HG03565 (cell line): ENCODE measurements around the gene ATP9B.
"Not testable (repeated sequence)": the region's sequence is repeated elsewhere in the genome, so short reads cannot be mapped to it uniquely, and the experiment has no call there.

ENCODE experiments used
- ATAC-seq: cut with Tn5 transposase; IDR thresholded peaks from one replicate; pipeline ENCODE4 v1.9.1; 2021; ENCODE audit warnings: mild to moderate bottlenecking, moderate library complexity; ENCODE audit not compliant: unreplicated experiment

Gene ATP9B

DNA sequence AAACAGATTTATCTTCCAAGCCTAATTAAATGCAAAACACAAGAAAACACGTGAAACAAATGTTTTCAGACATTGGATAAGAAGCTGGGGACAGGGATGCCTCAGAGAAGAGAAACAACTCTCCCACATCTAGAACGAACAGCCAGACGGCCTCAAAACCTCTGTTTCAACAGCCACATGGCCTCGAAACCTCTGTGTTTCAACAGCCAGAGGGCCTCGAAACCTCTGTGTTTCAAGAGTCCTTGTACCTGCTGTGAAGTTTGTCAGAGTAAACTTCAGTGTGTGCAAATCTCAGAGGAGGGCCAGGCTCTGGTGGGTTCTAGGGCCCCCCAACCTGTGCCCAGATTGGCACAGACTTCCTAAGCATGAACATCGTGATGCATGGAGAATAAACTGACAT, 283.2 kb downstream of the ATP9B start:
- ATAC-seq = no peak

DNA sequence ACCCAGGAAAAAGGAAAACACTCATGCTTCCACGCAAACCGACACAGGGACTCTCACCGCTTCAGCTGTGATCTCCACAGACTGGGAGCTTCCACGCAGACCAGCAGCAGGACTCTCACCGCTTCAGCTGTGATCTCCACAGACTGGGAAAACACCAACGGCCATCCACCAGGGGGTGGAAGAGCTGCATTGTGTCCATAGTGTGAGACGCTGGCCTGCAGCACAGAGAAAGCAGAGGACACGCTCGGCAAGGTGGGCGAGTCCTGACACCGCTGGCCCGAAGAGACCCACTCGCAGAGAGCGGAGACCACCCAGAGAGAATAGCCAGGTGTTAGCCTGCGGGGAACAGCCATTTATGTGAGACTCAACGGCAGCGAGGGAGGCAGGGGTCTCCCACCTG, 284.1 kb downstream of the ATP9B start:
- ATAC-seq = no peak

DNA sequence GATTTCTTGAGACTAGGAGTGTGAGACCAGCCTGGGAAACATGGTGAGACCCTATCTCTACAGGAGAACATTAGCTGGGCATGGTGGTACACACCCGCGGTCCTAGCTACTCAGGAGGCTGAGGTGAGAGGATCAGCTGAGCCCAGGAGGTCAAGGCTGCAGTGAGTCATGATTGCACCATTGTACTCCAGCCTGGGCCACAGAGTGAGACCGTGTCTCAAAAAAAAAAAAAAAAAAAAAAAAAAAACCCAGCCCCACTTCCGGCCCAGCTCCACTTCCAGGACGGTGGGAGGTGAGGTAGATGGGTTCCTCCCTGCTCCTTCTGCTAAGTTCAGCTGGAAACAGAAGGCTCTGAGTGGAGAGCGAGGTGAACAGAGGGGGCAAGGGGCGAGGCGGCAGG, 285.2 kb downstream of the ATP9B start:
- ATAC-seq = no peak

DNA sequence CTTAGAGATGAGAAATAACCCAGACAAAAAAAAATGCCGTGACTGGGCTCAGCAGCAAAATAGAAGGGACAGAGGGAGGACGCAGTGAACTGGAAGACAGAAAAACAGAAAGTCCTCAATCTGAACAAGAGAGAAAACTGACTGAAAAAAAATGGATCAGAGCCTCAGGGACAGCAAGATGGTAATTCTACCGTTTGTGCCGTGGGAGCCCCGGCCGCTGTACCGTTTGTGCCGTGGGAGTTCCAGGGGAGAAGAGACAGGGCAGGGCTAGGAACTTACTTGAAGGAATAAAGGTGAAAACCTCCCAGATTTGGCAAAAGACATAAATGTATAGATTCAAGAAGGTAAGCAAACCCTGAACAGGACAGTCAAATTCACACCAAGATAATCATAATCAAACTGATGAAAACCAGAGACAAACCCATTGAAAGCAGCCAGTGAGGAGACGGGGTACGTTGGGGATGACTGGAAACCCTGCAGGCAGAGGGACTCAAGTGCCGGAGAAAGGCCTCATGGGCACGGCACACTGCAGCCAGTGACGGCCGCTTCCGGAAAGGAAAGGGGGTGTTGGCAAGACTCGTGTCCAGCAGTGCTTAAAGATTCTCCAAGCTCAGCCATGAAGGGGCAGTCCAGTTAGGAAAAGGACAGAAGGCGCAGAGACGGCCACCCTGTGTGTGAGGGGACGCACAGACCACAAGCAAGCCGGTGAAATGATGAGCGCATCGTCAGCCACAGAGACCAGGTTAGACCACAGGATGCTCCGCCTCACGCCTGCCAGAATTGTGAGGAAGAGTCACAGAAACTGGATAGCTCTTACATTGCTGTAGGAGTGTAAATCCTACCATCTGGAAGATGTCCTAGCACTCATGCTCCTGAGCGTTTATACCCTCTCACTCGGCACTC, 286.5 kb downstream of the ATP9B start:
- ATAC-seq = peak; percentile 26

DNA sequence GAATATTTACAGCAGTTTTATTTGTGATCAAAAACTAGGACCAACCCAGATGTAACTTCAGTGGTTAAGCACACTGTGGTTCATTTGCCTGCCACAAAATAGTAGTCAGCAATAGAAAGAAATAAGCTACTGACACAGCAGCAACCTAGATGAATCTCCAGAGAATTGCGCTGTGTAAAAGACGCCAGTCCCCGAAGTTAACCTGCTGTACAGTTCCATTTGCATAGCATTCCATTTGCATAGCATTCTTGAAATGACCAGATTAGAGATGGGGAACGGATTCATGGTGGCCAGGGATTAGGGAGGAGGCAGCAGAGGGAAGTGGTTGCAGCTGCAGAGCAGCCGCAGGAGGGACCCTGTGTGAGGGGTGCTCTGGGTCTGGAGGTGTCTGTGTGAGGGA, 287.2 kb downstream of the ATP9B start:
- peak; percentile 95 for ATAC-seq

DNA sequence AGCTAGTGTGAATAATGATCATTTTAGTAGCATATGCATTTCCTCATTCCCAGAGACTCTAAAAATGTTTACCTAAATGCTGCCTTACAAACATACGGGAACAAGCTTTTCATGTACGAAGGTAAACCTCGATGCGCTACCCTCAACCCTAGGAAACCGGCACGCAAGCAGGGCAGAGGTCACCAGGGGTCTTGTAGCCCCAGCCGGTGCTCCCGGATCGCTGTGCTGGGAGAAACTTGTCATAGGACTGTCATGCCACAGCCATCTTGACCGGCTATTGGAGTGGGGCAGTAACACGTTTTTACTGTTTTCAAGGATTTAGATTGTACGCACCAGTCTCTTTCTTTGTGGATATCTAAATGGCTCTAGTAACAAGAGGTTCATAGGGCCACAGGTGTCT, 291.7 kb downstream of the ATP9B start:
- ATAC-seq = no peak

DNA sequence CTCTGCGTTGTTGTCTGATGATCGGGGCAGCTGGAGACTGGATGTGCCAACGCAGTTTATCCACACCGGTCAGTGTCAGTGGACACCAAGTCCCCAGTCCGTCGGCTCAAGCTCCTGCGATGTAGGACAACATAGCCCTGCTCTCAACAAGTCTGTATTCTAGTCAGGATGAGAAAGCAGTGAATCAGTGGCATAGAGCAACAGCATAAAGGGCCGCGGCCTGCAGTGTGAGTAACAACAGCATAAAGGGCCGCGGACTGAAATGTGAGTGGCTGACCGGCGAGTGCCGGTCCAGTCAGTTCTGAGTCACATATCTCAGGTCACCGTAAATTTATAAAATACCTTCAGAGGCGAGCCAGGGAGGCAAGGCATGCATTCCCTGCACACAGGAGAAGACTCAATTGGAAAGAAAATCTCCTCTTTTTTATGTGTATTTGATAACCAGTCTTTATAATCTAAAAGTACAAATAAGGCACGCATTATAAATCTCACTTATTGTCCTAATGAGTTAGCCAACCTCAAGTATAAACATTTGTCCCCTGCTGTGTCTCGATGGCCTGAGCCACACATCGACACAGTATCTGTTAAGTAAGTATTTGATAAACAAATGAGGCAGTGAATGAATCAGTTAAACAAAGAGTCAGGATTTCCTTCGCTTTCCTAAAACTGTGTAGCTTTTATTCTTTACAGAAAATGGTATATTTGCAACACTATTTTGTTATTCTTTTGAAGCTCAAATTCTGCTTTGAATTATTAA, 292.8 kb downstream of the ATP9B start:
- ATAC-seq = no peak

DNA sequence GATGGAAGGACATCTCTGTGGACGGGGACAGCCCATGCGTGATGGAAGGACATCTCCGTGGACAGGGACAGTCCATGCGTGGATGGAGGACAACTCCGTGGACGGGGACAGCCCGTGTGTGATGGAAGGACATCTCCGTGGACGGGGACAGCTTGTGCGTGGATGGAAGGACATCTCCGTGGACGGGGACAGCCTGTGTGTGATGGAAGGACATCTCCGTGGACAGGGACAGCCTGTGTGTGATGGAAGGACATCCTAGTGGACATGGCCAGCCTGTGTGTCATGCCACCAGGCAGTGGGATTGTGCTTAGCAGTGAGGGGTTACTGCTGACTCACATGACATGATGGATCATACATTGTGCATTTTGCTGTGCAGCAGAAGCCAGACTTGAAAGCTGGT, 296.5 kb downstream of the ATP9B start:
- ATAC-seq = no peak

DNA sequence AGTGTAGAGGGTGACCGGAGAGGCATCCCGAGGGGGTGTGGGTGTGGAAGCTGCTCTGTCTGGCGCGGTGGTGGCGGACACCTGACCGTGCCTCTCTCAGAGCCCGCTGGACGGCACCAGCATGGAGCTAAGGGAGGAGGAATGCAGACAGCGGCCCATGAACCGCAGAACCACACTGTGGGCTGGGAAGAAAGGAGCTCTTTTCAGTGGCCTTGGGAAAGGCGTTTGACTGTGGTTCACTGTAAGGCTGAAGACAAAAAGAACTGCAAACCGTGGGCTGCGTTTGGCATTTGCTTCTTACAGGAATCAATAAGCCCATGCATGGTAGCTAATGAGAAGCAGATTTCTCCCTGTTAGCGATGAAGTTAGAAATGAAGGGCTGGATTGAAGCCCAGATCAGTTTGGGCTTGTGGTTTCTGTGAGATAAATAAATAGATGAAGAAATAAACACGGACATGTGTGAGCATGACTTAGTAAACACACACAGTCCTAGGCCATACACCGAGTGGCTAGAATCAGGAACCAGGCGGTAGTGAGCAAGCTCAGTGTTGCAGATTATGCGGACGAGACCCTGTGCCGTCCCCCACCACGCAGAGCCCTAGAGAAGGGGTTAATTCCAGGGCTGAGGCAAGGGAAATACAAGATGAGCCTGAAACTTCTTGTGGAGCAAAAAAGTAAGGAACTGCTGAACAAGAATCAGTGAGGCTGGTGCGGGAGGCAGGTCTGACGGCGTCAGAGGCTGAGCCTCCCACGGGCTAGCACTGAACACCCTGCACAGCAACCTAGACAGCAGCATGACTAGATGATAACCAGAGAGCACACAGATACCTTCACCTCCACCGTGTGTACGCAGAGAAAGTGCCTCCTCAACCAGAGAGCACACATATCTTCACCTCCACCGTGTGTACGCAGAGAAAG, 297.2 kb downstream of the ATP9B start:
- no peak for ATAC-seq

DNA sequence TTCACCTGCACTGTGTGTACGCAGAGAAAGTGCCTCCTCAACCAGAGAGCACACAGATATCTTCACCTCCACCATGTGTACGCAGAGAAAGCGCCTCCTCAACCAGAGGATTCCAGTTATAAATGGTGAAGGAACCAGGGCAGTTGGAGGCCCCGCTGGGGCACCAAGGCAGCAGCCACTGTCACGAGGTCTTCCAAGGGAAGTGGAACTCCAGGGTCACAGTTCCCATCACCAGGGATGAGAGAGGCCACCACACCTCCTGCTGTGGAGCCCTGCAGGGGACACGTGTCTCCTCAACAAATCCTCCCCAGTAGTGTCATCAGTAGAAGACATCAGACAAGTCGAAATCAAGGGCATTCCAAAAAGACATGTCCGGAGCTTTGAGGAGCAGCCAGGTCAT, 298.3 kb downstream of the ATP9B start:
- ATAC-seq = no peak

DNA sequence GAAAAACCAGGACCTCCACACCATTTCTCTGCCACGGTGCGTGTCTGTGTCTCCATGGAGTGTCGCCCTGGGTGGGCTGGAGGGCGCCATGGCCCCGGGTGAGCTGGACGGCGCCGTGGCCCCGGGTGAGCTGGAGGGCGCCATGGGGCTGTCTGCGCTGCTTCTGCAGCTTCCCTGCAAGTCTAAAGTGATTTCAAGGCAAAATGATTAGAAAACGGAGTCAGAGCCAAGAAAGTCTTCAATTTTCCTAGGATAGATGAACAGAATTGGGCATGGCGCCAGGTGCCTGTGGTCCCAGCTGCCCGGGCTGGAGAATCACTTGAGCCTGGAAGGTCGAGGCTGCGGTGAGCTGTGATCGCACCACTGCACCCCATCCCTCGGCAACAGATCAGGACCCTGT, 298.8 kb downstream of the ATP9B start:
- no peak for ATAC-seq

DNA sequence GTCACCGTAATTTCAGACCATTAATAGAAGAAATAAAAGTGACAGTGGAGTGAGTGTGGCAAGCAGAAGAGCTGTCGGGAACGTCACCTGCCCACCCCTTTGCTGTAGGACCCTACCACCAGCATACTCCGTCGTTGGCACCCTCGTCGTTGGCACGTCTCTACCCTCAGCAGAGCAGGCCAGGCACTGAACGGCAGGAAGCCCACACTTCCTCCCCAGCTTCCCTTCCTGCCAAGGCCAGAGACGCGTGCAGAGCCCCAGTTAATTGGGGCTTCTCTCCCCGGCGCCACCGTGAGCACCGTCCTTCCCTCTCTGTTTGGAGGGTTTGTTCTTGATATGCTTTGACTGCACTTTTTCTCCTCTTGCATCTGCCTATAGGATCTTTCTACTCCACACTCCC, 299.5 kb downstream of the ATP9B start:
- no peak for ATAC-seq

DNA sequence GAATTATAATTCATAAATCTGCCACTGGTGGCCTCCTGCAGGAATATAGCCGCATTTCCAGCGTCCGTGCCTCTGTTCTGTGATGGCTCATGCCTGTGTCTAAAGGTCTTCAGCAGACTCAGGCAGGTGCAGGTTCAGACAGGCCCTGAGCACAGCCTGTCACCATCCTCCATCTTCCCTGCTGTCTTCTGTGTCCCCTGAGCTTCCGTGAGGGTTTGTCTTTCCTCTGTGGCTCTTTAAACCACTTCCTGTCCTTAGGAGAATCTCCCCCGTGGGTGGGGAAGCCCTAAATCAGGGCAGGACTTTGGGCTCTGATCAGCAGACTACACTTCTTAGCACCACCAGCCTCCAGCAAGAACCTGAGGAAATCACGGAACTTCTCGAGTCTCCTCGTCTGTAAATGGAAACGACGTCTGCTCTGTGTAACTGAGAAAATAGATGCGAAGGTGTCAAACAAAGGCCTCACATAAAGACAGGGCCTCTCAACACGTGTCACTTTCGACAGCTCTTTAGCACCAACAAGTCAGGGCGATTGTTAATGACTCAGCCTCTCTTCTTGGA, 302.4 kb downstream of the ATP9B start:
- peak; percentile 39 for ATAC-seq

DNA sequence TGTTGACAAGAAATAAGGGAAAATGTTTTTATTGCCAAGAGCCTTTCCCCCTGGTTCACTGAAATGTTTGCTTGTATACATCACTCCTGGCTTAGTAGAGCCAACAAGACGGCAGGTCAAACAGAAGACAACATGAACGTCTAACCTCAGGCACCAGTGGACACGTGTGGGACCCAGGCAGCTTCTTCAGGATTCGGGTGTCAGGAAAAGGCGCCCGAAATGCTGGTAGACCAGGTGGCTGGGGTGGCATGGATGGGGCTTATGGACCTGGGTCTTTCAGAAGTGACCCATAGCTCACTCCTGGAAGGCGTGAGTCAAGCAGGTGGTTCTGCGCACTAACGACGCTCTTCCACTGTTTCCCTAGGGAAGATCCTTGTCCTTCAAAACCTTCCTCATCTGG, 303.3 kb downstream of the ATP9B start:
- no peak for ATAC-seq

DNA sequence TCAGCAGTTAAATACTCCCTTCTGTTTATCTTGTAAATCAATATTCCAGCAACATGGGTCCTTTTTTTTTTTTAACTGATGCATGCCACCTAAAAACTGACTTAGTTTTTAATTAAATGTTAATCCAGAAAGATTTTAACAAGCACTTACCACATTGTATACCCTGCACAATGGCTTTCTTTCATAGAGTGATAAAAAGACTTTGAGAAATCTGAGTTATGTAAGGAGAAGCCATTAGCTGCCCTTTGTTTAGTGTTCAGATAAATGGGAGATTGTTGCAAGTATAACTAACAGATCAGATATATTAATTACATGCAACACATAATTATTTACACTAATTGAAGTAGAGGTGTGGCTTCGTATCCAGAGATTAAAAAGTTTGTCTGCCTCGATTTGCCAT, 303.8 kb downstream of the ATP9B start:
- ATAC-seq = no peak

DNA sequence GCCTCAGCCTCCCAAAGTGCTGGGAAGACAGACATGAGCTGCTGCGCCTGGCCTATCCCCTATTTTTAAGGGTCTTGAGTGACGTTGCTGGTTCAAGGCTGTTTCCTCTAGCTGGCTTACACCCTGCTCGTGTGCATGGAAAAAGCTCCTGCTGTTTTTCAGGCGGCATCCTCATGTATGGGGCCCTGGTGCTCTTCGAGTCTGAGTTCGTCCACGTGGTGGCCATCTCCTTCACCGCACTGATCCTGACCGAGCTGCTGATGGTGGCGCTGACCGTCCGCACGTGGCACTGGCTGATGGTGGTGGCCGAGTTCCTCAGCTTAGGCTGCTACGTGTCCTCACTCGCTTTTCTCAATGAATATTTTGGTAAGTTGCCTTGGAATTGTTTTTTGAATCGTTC, 304.5 kb downstream of the ATP9B start:
- ATAC-seq = no peak

DNA sequence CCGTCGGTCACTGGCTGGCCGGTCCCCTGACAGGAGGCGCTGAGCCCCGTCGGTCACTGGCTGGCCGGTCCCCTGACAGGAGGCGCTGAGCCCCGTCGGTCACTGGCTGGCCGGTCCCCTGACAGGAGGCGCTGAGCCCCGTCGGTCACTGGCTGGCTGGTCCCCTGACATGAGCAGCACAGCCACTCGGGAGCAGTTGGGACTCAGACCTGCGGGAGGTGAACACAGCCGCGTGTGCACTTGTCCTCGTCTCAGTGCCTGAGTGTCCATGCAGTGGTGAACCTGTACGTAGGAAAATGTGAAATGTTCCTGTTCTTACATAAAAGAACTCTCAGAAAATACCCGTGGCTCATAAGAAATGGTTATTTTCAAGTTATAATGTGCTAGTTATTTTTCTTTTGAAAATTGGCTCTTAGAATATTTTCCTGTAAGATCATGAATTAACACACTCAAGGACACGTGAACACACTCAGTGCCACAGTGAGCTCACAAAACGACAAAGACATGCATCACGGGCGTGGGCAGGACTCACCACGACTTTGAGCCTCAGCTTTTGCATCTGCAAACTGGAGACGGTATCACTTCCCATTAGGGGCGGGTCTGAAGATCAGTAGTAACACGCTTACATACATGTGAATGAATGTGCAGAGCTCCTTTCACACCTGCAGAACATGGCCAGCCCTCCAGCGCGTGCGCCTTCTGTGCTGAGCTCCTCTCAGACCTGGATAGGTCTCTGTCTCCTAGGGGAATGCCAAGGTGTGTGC, 305.4 kb downstream of the ATP9B start:
- peak; percentile 81 for ATAC-seq

DNA sequence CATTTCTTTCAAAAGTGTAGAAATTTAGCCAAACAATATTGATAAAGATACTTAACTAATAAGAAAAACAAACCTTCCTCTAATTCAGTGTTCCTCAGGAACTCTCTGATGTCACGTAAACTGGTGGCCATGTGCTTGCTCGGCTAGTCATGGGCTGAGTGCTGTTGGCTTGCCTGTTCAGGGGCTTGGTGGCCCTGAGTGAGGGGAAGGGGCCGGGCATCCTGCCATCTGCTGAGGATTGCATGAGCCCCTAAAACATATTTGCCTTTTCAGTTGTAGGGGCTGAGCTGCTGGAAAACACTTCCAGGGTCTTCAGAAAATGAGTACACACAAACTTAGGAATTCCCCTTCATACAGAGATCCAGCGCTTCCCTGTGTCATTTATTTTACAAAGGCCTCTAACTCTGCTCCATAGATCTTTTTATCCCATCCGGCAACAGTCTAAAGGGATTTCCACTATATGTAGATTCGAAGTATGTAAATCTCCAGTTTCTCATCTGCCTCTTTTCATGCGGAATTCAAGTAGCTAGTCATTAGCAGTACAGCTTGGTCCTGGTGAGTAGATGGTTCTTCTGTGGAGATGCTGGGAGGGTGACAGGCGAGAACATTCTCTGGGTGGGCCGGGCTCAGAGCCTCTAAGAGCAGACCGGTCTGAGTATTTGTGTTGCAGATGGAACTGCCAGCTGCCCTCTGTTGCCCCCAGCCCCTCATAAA, 306.4 kb downstream of the ATP9B start:
- no peak for ATAC-seq

DNA sequence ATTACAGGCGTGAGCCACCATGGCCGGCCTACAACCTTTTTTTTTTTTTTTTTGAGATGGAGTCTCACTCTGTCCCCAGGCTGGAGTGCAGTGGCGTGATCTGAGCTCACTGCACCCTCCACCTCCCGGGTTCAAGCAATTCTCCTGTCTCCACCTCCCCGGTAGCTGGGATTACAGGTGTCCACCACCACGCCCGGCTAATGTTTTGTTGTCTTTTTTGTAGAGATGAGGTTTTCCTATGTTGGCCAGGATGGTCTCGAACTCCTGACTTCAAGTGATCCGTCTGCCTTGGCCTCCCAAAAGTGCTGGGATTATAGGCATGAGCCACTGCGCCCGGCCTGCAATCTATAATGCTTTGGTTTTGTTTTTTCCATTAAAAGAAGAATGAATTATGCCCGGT, 307.5 kb downstream of the ATP9B start:
- ATAC-seq = not testable (repeated sequence)
